Stimulated activated CD4-positive, alpha-beta T cell treated with anti-CD3 and anti-CD28 coated beads, Interleukin-2, amount 100 ng/mL, for 48 hours (primary cell): ENCODE measurements around the gene RHOF.

Experiments
- DNase-seq, 2 donors: peaks; one replicate each; pipeline ENCODE4 v3.0.0-alpha.2; 2020

Gene RHOF

DNA sequence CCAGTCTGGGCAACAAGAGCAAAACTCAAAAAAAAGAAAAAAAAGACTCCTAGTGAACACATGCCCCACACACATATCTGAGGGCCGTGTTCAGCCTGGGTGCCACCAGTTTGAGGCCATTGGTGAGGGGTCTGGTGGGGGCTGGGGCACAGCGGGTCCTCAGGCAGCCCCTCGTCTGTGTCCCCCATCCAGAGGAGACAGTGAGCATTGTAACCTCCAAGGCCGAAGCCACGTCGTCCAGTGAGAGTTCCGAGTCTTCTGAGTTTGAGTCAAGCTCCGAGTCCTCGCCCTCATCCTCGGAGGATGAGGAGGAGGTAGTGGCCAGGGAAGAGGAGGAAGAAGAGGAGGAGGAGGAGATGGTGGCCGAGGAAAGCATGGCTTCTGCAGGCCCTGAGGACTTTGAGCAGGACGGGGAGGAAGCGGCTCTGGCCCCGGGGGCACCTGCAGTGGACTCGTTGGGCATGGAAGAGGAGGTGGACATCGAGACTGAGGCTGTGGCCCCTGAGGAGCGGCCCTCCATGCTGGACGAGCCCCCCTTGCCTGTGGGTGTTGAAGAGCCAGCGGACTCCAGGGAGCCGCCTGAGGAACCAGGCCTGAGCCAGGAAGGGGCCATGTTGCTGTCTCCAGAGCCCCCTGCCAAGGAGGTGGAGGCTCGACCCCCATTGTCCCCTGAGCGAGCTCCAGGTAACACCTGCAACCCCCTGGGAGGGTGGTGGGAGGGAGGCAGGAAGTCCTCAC, 25.9 kb upstream of the RHOF start:
- DNase-seq, result no peak

DNA sequence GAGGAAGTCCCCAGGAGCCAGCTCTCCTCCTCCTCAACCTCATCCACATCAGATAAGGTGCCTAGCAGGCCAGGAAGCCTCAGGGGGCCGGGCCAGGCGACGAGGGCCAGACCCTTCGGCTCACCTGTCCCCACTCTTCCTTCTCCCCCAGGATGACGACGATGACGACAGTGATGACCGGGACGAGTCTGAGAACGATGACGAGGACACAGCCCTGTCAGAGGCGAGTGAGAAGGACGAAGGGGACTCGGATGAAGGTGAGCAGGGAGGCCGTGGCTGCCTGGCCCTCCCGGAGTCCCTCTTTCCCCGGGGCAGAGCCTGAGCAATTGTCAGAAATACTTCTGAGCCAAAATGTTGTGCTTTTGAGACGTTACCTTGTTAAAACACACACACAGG, 24.2 kb upstream of the RHOF start:
- no peak for DNase-seq

GRCh38 chr12:121816925-121817647, 23.6 kb upstream of the RHOF start:
- no peak for DNase-seq

DNA sequence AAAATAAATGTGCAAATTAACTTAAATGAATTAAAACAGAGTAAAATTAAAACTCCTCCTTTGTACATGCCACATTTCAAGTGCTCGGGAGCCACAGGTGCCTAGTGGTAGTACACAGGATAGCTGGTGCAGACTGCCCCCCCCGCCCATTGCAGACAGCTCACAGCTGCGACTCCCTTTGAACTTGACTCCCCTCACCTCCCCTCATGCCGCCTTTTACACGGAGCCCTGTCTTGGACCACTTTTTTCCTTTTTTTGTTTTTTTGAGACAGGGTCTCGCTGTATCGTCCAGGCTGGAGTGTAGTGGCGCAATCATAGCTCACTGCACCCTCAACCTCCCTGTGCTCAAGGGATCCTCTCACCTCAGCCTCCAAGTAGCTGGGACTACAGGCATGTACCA, 21.8 kb upstream of the RHOF start:
- no peak for DNase-seq

GRCh38 chr12:121814429-121815119, 21.1 kb upstream of the RHOF start:
- DNase-seq, result no peak

DNA sequence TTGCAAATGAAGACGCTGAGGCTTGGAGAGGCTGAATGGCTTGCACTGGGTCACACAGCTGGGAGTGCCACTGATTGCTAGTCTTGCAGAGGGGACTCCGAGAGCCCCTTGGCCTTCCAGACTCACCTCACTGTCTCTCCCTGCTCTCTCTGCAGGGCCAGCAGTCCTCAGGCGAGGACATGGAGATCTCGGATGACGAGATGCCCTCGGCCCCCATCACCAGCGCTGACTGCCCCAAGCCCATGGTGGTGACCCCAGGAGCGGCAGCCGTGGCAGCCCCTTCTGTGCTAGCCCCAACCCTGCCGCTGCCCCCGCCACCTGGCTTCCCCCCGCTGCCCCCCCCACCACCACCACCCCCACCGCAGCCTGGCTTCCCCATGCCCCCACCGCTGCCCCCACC, 20.5 kb upstream of the RHOF start:
- no peak for DNase-seq

GRCh38 chr12:121812921-121813896, 19.7 kb upstream of the RHOF start:
- no peak for DNase-seq

GRCh38 chr12:121812320-121812871, 18.9 kb upstream of the RHOF start:
- peak in 1 of 2 donors; percentile 41 for DNase-seq

GRCh38 chr12:121811434-121812319, 18.2 kb upstream of the RHOF start:
- DNase-seq, result peak in 1 of 2 donors; percentile 75

DNA sequence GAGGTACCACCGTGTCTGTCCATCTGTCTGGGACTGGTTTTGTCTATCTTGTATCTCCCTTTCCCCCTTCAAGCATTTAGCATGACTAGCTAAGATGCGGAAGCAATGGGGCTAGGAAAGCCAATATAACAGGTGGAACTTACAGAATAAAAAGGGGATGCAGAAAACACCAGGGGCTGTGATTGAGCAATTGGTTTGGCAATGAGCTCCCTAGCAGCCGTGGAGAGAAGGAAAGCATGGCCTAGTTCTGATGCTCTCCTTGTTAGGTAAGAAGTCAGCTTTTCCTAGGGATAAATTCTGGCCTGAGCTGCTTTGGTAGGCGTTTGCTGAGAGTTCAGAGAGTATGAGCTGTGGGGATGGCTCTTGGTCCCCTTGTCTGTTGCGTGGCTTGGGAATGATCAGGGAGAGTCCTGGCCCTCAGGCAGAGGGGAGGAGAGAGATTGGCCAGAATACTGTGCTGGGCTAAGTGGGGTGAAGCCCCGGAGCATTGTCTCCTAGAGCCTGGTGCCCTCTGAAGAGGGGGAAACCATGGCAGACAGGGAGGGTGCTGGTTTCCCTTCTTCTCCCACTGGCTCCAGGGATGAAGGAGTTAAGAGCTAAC, 17.4 kb upstream of the RHOF start:
- no peak for DNase-seq

DNA sequence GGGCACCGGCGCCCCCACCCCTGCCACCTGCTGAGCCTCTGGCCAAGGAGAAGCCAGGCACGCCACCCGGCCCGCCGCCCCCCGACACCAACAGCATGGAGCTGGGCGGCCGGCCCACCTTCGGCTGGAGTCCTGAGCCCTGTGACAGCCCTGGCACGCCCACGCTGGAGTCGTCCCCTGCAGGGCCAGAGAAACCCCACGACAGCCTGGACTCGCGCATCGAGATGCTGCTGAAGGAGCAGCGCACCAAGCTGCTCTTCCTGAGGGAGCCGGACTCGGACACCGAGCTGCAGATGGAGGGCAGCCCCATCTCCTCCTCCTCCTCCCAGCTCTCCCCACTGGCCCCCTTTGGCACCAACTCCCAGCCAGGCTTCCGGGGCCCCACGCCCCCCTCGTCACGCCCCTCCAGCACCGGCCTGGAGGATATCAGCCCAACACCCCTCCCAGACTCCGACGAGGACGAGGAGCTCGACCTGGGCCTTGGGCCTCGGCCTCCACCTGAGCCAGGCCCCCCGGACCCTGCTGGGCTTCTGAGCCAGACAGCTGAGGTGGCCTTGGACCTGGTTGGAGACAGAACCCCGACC, 16.8 kb upstream of the RHOF start:
- DNase-seq, result no peak

- DNase-seq, result no peak
Measured at GRCh38 chr12:121809712-121810116, 16.2 kb upstream of the RHOF start.

DNA sequence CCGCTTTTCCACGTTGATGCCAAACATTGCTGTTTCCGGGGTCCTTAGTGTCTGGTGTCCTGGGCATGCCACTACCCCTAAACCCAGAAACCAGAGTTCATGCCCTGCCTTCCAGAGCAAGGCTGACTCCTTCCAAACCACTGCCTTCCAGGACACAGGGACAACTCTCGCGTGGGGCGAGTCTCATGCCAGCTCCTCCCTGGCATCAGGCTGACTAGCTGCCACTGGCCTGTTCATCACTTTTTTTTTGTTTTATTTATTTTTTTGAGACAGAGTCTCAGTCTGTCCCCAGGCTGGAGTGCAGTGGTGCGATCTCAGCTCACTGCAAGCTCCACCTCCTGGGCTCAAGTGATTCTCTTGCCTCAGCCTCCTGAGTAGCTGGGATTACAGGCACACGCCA, 15.1 kb upstream of the RHOF start:
- DNase-seq, result no peak

DNA sequence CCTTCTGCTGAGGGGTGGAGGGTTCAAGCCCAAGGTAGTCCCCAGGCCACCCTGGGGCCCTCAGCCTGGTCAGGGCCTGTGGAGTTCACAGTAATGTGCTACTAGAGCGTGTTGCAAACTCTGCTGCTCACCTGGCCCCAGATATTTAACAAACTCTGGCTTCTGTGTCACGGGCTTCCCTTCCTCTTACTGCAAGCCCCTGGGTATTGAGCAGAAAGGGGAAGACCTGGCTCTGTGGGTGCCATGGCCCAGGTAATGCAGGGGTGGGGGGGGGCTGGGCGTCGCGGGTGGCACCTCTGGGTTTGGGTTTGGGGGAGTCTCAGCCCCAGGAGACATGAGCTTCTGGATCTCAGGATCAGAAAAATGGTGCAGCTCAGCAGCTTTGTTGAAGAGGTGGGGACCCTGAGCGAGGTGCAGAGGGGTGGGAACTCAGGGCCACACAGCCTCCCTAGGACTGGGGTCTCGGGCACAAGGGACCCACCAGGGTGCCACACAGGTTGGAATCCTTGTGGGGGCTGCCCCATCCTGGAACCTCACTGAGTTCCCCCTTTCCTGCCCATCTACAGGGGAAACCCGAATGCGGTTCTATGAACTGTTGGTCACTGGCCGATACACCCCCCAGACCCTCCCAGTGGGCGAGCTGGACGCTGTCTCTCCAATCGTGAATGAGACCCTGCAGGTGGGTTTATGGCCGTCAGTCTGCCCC, 14.3 kb upstream of the RHOF start:
- no peak for DNase-seq

GRCh38 chr12:121806546-121807423, 13.3 kb upstream of the RHOF start:
- DNase-seq, result no peak

- no peak for DNase-seq
Measured at GRCh38 chr12:121806009-121806545, 12.6 kb upstream of the RHOF start.

- DNase-seq, result no peak
Measured at GRCh38 chr12:121805171-121806008, 11.9 kb upstream of the RHOF start.
